Stimulated activated CD8-positive, alpha-beta memory T cell treated with anti-CD3 and anti-CD28 coated beads, Interleukin-7, amount 100 ng/mL, for 24 hours (primary cell): ENCODE measurements around the gene MGST2.

ENCODE experiments used
- DNase-seq: peaks from one replicate; pipeline ENCODE4 v3.0.0-alpha.2; 2020; ENCODE audit warnings: low read depth

MGST2 gene

GRCh38 chr4:139643042-139643895 lies 22.4 kb upstream of the MGST2 start:
- no peak for DNase-seq

- DNase-seq: no peak
Measured at GRCh38 chr4:139645458-139645857, 20.2 kb upstream of the MGST2 start.

GRCh38 chr4:139647184-139647583 lies 18.4 kb upstream of the MGST2 start:
- DNase-seq: no peak

GRCh38 chr4:139647952-139648351 lies 17.7 kb upstream of the MGST2 start:
- no peak for DNase-seq

DNA sequence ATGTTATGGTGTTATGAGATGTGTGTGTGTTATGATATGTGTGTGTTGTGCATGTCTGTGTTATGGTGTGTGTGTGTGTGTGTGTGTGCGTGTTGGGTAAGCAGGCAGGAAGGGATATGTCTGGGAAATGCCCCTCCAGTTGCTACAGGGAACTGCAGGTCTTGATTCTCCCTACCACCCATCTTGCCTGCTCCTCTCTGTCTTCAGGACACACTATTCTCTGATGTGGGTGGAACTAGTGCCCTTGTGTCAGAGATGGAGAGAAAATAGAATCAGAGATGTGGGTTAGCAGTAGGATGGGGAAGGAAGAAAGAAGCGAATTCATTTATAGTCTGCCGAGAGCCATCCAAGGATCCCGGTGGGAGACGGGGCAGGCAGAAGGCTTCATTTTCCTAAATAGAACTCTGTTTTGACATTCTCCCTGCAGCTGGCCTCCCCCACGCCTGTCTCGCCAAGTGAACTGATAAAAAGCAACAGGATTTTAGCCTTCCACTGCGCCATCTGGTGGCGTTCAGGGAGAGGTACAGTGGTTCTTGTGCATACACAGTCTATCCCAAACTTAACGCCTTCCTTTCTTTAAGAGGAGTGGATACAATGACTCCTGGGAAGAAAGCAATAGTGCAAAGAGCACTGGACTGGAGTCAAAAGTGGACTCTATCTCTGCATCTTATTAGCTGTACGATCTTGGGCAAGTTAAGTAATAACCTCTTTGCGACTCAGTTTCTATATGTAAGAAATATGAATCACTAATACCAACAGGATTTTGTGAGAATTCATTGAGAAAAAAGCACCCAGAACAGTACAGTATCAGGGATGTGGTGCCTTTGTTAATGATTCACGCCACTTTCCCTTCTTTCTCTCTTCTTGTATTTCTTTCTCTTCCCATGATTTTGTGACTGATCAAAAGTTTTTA lies 14.1 kb upstream of the MGST2 start:
- peak; percentile 31 for DNase-seq

DNA sequence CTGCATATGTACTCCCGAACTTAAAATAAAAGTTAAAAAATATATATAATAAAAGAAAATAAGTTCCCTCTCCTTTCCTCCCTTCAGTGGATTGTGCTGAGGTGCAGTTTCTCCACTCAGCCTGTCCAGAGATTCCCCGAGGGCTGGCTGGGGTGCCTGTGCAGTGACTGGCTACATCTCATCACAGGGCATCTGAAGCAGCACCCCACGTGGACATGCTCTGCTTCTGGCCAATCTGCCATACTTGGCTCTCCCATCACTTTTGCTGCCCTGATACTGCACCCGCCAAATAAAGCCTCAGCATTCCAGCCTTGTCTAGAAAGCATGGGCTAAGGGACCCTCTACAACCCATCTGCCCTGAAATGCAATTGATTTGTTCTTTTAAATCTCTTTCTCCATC lies 11.1 kb upstream of the MGST2 start:
- DNase-seq: no peak

DNA sequence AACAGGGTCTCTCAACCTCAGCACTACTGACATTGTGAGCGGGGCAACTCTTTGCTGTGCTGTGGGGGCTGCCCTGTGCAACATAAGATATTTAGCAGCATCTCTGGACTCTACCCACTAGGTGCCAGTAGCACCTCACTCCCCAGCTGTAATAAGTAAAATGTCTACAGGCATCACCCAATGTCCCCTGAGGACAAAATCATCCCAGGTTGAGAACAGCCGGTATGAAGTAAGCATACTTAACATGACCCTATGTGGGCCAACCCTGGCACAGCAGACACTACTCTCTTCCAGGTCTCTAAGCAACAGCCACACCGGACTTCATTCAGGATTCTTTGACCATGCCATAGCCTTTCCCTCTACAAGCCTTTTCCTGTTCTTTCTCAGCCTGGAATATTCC lies 10.5 kb upstream of the MGST2 start:
- no peak for DNase-seq

DNA sequence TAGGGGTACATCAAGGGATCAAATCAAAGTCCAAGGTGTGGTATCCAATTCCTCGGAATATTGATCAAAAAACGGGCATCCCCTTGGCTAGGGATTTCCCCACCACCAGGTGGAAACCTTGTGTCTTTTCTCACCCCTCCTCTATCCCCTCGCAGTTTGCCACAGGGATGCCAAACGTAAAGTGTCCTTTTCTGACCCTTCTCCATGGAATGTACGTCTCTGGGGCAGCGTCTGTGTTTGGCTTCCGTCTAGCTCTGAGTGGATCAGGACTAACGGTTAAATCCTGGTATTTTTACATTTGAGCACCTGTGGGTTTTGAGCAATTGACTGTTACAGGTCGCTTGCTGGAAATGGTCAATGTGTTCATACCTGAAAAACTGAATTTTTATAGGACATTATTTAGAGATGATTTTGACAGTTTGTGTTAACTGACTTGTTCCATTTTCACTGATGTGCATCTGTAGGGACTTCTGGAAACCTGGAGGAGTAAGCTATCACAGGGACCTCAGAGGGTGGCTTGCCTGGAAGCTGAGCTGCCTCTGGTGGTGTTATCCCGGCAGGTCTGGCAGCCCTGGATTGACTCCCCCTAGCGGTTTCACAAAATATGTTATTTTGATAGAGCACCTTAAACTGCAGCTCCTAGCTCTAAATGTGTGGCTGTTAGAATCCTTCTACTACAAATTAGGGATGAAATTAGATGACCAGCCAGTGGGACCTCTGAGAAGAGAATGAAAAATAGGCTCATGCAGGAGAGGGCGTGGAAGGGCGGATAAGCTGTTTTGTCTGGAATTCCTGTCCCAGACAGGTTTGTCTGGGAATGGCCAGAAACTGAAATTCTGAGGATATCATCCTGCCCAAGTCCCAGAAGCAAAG lies 8.8 kb upstream of the MGST2 start:
- DNase-seq: no peak

DNA sequence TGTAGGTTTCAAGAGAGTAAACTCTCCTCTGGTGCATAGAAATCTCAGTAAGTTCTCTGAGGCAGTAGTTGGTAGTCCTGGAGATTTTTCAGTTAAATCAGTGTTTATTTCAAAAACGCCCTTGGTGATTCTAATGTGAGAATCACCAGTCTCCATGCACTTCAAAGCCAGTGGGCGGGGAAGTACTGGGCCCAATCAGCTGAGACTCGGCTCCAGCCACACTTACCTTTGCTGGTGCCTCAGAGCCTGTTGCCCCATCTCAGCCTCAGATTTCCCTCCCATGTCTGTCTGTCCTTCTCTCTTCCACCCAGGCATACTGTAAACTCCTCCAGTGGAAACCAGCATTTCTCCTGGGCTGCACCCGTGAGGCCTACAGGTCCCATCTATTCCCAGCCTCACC lies 7.4 kb upstream of the MGST2 start:
- DNase-seq: no peak

- DNase-seq: no peak
Measured at GRCh38 chr4:139658586-139659382, 6.8 kb upstream of the MGST2 start.

- no peak for DNase-seq
Measured at GRCh38 chr4:139659735-139660424, 5.7 kb upstream of the MGST2 start.

GRCh38 chr4:139660568-139661043 lies 5.0 kb upstream of the MGST2 start:
- no peak for DNase-seq

DNA sequence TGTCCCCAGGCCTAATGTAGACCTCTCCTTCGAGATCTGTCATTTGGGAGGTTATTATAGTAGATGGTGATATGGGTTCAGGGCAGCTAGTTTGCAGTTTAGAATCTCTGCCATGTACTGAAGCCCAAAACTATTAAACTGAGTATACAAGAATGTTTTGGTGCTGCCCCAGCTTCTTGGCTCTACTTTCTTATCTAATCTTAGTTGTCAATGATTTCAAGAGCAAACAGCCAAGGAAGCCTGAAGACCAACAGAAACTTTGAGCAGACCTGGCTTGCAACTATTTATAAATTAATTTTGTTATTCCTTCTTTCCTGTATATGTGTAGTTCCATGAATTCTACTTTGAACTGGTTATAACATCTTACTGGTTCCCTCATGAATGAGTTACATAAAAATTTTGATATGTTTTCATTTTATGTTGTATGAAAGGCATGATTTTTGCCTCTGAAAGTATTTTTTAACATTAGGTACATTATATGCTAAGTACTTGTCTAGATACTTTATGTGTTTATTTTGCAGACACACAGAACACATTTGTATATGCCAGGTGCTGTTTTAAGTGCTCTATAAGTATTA lies 2.0 kb upstream of the MGST2 start:
- DNase-seq: no peak

DNA sequence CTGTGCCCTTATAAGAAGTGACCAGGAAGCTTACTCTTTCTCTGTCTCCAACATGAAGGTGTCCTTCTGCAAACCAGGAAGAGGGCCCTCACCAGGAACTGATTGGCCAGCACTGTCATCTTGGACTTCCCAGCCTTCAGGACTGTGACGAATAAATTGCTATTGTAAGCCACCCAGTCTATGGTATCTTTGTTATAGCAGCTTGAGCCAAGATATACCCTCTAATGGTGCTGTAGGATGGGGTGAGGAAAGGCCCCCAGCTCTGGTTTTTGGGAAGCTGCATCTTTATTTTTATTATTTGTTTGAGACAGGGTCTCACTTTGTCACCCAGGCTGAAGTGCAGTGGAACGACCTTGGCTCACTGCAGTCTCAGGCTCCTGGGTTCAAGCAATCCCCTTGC lies 1.2 kb upstream of the MGST2 start:
- no peak for DNase-seq

DNA sequence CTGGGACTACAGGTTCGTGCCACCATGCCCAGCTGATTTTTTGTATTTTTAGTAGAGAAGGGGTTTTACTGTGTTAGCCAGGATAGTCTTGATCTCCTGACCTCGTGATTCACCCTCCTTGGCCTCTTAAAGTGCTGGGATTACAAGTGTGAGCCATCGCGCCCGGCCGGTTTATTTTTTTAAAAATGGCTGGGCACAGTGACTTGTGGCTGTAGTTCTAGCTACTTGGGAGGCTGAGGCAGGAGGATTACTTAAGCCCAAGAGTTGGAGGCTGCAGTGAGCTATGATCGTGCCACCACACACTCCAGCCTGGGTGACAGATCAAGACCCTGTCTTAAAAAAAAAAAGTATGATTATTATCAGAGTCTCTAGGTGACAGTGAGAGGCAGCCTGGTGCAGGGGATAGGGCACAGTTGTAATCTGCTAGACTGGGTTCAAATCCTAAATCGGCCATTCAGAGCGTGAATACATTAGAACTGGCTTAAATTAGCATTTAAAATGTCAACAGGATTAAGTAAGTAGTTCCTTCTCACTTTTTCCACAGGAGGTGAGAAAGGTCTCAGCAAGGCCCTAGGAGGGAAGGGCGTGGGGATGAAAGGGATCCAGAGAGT lies 435 bp upstream of the MGST2 start:
- DNase-seq: no peak

DNA sequence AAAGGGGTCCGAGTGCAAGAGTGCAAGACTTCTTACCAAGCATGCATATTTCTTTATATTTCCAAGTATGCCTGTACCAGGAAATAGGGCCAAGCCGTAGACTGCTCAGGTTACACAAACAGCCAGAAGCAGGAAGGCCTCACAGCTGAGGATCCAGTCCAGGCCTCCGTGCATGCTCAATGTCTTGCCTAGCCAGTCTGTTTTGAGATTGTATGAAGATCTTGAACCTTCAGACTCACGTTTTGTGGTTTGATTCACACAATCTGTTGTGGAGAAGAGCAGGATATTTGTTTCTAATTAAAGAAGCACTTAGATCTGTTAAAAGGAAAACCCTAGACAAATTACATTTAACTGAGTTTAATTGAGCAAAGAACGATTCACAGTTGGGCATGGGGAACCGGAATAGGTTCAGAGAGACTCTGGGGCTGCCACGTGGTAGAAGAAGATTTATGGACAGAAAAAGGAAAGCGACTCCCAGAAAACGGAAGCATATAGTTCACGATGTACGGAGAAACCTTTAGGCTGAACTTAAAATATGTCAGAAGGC lies 1.2 kb downstream of the MGST2 start:
- DNase-seq: no peak

- no peak for DNase-seq
Measured at GRCh38 chr4:139668036-139668435, 2.4 kb downstream of the MGST2 start.

GRCh38 chr4:139668658-139669201 lies 3.1 kb downstream of the MGST2 start:
- DNase-seq: no peak

DNA sequence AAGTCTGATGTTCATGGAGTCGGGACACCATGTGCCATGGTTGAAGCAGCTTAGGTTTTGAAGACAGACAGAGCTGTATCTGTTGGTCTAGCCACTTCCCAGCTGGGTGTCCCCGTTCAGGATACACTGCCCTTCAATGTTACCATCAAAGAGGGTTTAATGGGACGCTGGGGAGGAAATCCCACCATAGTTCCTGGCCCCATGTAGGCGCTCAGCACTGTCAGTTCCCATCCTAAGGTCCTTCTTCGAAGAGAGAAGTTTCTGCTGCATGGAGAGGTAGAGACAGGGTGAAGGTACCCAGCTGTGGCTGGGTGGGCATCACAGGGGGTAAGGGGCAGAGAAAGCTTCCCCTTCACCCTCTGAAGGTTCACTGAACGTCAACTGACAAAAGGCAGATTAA lies 3.7 kb downstream of the MGST2 start:
- no peak for DNase-seq
